ENCODE data around the gene PIN4.
"Not testable (repeated sequence)": the region's sequence is repeated elsewhere in the genome, so short reads cannot be mapped to it uniquely, and the experiment has no call there.

The PIN4 gene

GRCh38 chrX:72202792-72203401 lies 21.3 kb downstream of the PIN4 start:
- DNase-seq (ENCODE audit: low spot score): no peak

- no peak for DNase-seq (ENCODE audit: low spot score)
These were observed 21.9 kb downstream of the PIN4 start for GRCh38 chrX:72203421-72203820.

GRCh38 chrX:72205706-72206105 lies 24.1 kb downstream of the PIN4 start:
- DNase-seq (ENCODE audit: low spot score): no peak

GRCh38 chrX:72207366-72207765 lies 25.8 kb downstream of the PIN4 start:
- no peak for DNase-seq (ENCODE audit: low spot score)

GRCh38 chrX:72208126-72208800 lies 26.7 kb downstream of the PIN4 start:
- no peak for DNase-seq (ENCODE audit: low spot score)

- no peak for DNase-seq (ENCODE audit: low spot score)
These were observed 35.4 kb downstream of the PIN4 start for GRCh38 chrX:72216973-72217372.

GRCh38 chrX:72220375-72220774 lies 38.8 kb downstream of the PIN4 start:
- not testable (repeated sequence) for DNase-seq (ENCODE audit: low spot score)

GRCh38 chrX:72230290-72230689 lies 48.7 kb downstream of the PIN4 start:
- no peak for DNase-seq (ENCODE audit: low spot score)

GRCh38 chrX:72236841-72237240 lies 55.3 kb downstream of the PIN4 start:
- DNase-seq (ENCODE audit: low spot score): no peak

- no peak for DNase-seq (ENCODE audit: low spot score)
These were observed 56.6 kb downstream of the PIN4 start for GRCh38 chrX:72238183-72238582.

- peak; percentile 83 for DNase-seq (ENCODE audit: low spot score)
These were observed 57.3 kb downstream of the PIN4 start, which contains the start of gene ERCC6L for GRCh38 chrX:72238721-72239475. Gene ERCC6L (minus strand): TSS chrX:72239027. CDS start chrX:72238911, 116 bp downstream.

- no peak for DNase-seq (ENCODE audit: low spot score)
These were observed 59.4 kb downstream of the PIN4 start for GRCh38 chrX:72240976-72241375.

- no peak for DNase-seq (ENCODE audit: low spot score)
These were observed 61.9 kb downstream of the PIN4 start for GRCh38 chrX:72243472-72243871.

GRCh38 chrX:72245461-72246089 lies 64.0 kb downstream of the PIN4 start:
- DNase-seq (ENCODE audit: low spot score): peak; percentile 22

GRCh38 chrX:72247206-72247942 lies 65.8 kb downstream of the PIN4 start:
- DNase-seq (ENCODE audit: low spot score): peak; percentile 62
